GM18508 (cell line): ENCODE data around the gene LGALS7B.
"Not testable (repeated sequence)": the region's sequence is repeated elsewhere in the genome, so short reads cannot be mapped to it uniquely, and the experiment has no call there.

Experiments
- ATAC-seq: cut with Tn5 transposase; IDR thresholded peaks from one replicate; pipeline ENCODE4 v1.9.1; 2021; ENCODE audit warnings: moderate number of reproducible peaks; ENCODE audit not compliant: insufficient read depth, unreplicated experiment

The LGALS7B gene

GRCh38 chr19:38816131-38816750 is 27.2 kb downstream of the LGALS7B start:
- no peak for ATAC-seq

DNA sequence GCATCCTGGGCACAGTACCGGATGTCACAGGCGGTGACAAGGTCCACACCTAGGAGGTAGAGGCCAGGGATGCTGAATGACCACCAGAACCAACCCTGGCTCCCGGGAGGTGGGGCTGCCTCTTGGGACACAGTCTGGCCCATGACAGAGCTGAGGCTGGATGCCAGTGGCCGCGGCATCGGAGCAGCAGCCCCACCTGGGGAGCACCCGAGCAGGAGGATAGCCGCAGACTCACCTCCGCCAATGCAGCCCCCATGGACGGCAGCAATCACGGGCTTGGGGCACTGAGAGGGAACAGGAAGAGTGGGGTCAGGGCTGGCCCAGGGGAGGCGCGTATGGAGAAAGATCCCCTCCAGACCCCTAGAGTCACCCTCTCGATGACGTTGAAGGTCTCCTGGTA is 28.1 kb downstream of the LGALS7B start:
- ATAC-seq: no peak

GRCh38 chr19:38819231-38819920 is 30.4 kb downstream of the LGALS7B start:
- no peak for ATAC-seq

DNA sequence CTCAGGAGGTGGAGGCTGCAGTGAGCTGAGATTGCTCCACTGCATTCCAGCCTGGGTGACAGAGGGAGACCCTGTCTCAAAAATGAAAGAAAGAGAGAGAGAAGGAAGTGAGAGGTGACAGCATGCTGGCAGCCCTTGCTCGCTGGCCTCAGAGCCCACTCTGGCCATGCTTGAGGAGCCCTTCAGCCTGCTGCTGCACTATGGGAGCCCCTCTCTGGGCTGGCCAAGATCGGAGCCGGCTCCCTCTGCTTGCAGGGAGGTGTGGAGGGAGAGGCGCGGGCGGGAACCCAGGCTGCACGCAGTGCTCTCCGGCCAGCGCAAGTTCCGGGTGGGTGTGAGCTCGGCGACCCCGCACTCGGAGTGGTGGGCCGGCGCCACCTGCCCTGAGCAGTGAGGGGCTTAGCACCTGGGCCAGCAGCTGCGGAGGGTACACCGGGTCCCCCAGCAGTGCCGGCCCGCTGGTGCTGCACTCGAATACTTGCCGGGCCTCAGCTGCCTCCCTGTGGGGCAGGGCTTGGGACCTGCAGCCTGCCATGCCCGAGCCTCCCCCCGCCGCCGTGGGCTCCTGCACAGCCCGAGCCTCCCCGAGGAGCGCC is 32.3 kb downstream of the LGALS7B start:
- ATAC-seq: not testable (repeated sequence)

DNA sequence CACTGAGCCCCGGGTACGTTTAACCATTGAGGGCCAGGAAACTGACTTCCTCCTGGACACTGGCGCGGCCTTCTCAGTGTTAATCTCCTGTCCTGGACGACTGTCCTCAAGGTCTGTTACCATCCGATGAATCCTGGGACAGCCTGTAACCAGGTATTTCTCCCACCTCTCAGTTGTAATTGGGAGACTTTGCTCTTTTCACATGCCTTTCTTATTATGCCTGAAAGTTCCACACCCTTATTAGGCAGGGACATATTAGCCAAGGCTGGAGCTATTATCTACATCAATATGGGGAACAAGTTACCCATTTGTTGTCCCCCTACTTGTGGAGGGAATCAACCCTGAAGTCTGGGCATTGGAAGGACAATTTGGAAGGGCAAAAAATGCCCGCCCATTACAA is 36.9 kb downstream of the LGALS7B start:
- not testable (repeated sequence) for ATAC-seq

DNA sequence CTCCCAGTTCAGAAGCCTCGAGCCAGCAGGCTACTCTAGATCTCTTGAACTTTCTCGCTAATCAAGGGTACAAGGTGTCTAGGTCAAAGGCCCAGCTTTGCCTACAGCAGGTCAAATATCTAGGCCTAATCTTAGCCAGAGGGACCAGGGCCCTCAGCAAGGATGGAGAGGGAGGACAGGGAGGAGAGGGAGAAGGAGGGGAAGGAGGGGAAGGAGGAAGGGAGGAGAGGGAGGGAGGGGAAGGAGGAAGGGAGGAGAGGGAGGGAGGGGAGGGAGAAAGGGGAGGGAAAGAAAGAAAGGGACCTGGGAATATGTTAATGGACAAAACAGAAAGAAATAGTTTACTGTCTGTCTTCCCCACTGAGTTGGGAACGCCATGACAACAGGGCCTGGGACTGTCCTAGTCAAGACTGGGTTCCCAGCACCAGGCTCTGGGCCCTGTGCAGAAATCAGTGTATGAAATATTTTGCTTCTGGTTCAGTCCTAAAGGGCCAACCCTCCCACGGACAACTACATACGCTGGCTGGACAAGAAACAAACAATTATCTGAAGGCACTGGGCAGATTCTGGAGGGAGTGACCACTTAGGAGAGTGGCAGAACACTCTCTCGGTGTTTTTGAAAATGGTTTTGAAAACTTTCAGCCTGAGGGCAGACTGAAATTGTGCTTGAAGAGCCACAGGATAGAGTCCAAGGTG is 38.0 kb downstream of the LGALS7B start:
- ATAC-seq: no peak

DNA sequence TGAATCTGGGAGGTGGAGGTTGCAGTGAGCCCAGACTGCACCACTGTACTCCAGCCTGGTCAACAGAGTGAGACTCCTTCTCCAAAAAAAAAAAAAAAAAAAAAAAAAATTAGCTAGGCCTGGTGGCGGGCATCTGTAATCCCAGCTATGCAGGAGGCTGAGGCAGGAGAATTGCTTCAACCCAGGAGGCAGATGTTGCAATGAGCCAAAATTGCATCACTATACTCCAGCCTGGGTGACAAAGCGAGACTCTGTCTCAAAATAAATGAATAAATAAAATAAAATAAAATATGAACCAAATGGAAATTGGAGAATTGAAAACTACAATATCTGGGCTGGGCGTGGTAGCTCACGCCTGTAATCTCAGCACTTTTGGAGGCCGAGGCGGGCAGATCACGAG is 40.2 kb downstream of the LGALS7B start:
- ATAC-seq: not testable (repeated sequence)

- no peak for ATAC-seq
Observed at GRCh38 chr19:38830039-38830733, 41.2 kb downstream of the LGALS7B start.

DNA sequence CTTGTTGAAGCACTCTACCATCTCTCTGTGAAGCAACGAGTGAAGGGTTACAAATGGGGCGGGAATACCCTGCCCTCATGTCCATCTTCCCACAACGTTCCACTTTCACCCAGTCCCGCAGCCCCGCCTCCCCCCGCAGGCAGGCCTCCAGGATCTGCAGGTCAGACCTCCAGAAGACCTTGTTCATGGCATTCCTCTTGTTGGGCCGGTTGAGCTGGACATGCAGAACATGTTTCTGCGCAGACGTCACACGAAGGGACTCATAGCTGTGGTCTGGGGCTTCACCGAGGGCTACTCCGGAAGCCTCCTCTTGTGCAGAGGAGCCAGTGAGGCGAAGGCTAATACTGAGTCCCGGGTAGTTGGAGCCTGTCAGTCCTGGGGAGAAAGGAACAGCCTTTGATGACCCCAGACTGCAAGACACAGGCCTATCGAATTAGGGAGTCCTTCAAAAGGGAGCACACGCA is 42.2 kb downstream of the LGALS7B start:
- ATAC-seq: no peak

- ATAC-seq: no peak
Observed at GRCh38 chr19:38833092-38833425, 44.1 kb downstream of the LGALS7B start.

DNA sequence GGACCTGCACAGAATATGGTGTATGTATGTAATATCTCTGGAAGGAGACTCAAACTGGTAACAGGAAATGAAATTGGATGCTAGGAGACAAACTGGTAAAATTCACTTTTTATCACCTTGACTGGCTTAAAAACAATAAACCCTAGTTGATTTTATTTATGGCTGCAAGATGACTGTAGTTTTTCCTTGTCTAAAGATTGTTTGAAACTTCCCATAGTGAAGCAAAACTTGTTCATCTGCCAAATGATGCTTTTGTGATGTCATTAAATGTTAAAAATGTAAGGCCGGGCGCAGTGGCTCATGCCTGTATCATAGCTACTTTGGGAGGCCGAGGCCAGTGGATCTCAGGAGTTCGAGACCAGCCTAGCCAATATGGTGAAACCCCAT is 45.1 kb downstream of the LGALS7B start:
- ATAC-seq: no peak

DNA sequence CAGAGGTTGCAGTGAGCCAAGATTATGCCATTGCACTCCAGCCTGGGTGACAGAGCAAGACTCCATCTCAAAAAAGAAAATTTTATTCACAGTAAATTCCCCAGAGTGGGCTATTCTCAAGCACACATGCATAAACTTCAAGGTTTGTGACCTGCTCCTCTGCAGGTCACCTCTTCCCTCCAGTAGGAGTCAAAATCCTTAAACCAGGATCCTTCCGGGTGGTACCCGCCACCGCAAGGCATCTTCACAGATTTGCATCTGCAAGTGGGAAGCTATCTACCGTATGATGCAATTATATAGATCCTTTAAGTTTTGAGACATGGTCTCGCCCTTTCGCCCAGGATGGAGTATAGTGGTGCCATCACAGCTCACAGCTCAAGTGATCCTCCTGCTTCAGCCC is 45.6 kb downstream of the LGALS7B start:
- ATAC-seq: no peak

DNA sequence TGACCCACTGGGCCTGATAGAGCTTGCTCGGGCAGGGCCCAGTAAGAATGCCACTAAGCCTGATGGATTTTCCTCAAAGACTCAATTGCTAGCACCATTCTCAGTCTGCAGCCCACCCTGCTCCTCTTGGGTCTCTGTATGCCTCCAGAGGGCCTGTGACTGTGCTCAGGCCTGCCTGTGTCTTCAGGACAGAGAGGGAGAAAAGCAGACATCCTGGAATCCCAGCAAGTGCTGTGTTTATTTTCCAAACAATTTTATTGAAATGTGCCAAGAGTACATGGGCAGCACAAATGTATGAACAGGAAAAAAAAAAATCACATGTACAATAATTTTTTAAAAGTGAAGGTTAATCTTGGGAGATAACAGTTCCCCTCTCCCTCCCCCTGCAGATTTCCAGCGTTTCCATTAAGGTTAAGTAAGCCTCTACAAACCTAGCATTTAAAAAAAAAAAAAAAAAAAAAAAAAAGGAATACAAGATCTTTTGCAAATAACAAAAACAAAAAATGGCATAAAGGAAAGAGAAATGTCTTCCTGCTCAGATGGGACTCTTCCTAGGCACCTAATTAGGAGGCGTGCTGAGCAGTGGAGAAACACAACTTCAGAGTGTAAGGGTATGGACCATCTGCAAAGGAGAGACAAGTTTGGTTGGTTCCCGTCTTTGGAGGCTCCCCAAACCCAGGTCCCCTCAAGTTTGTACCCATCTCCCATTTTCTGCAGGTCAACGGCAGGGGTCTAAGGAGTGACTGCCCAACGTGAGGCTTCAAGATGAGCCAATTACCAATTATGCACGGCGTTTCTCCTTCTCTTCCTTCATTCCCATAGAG is 47.4 kb downstream of the LGALS7B start:
- ATAC-seq: no peak

DNA sequence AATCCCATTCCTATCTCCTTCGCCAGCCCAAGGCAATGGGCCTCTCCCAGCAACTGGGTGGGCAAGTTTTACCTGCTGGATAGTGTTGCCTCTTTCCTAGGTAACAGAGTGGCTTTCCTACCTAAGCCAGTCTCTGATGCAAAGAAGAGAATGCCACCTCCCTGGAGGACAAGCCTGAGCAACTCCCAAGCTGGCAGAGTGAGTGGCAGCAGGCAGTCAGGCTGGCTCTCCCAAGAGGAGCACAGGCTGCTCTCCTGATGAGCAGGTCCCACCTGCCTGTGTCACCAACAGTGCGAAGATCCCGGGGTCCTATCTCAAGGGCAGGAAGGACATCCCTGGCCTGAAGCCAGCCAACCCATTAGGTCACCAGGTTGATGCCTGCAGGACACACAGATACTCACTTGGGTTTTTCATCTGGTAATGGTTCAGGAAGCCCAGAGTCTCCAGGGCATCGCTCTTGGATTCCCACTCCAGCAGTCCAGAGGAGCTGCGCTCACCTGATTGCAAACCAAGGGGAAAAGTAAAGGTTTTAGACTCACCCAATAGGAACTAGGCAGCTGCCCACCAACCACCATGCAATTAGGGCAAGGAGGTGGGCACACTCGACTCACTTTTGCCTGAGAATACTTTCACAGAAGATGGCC is 48.1 kb downstream of the LGALS7B start:
- ATAC-seq: no peak

- no peak for ATAC-seq
Observed at GRCh38 chr19:38837656-38838121, 48.7 kb downstream of the LGALS7B start.

- no peak for ATAC-seq
Observed at GRCh38 chr19:38838208-38838985, 49.4 kb downstream of the LGALS7B start.

DNA sequence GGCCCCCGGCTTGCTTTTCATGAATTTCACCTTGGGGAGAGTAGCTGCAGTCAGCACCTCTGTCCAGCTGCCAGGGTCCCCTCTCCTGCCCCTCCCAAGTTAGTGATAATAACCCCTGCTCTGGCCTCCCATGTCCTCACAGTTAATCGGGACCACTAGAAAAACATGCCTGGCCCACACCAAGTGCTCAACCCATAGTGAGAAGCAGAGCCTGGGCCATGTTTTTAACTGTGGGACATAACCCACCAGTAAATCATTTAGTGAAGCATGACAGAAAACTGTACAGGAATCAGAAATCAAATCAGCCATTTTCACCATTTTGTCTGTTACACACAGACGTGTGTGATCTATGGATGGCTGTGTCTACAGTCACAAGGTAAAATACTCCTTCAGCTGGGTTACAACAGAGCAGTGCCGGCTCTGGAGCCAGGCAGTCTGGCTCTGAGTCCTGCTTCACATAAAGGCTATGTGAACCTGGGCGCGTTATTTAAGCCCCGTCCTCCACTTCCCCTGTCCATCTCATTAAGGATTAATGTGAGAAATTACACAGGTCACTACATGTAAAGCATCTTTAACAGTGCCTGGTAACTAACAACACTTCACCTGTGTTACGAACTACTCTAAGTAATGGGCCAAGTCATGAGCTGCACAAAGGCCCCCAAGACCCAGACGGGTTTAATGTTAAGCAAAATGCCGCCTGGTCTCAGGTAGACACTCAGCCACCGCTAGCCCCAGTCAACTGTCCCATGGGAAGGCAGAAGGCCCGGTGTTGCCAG is 50.2 kb downstream of the LGALS7B start:
- ATAC-seq: no peak
